Thymus (tissue), 11 donors: ENCODE results near the gene ABCB8. TPM values are rescaled to one million over a fixed set of nuclear protein-coding genes. Genes with fewer than 3 reads are reported as not detected.

ENCODE experiments used
- DNase-seq, 9 donors: peaks; one replicate each; pipeline ENCODE4 v3.0.0-alpha.2; 2013; ENCODE audit warnings: low spot score in 9 of 9, low read depth in 6 of 9, missing footprints in 1 of 9
- H3K27ac ChIP-seq, 2 donors: one replicate each; pipeline ENCODE4 v1.5.1; 2013; ENCODE audit warnings: control low read depth in 1 of 2, low read depth in 1 of 2, low read length in 1 of 2, mild to moderate bottlenecking in 1 of 2, moderate library complexity in 1 of 2
- H3K27me3 ChIP-seq, 2 donors: one replicate each; pipeline ENCODE4 v1.5.1; 2013; ENCODE audit warnings: low read length in 1 of 2; ENCODE audit not compliant: control insufficient read depth in 2 of 2, insufficient read depth in 1 of 2
- H3K36me3 ChIP-seq, 2 donors: one replicate each; pipeline ENCODE4 v1.5.1; 2013; ENCODE audit warnings: low read length in 1 of 2, mild to moderate bottlenecking in 1 of 2, moderate library complexity in 1 of 2; ENCODE audit not compliant: control insufficient read depth in 2 of 2, insufficient read depth in 2 of 2
- H3K4me1 ChIP-seq, 2 donors: one replicate each; pipeline ENCODE4 v1.5.1; 2013; ENCODE audit warnings: low read length in 2 of 2; ENCODE audit not compliant: control insufficient read depth in 2 of 2, insufficient read depth in 2 of 2
- H3K4me3 ChIP-seq, 2 donors: one replicate each; pipeline ENCODE4 v1.5.1; 2013; ENCODE audit warnings: low read length in 2 of 2, control low read depth in 1 of 2, mild to moderate bottlenecking in 1 of 2
- H3K9me3 ChIP-seq, 2 donors: one replicate each; pipeline ENCODE4 v1.5.1; 2013; ENCODE audit warnings: low read length in 1 of 2, mild to moderate bottlenecking in 1 of 2; ENCODE audit not compliant: control insufficient read depth in 2 of 2, insufficient read depth in 1 of 2
- WGBS: extraction: QIAGEN DNeasy Blood & Tissue Kit; methylation state at CpG from one replicate; pipeline ENCODE4 v1.1.7; 2013; 5-methylcytosine and 5-hydroxymethylcytosine counted together
- polyA plus RNA-seq: library from polyadenylated mRNA; stranded (reverse); fragments of 200-250 nt; gene quantifications from one replicate; pipeline ENCODE4 v1.2.3, GENCODE V29; 2013
- total RNA-seq: library from RNA; stranded (reverse); fragments of 120-200 nt; gene quantifications from one replicate; pipeline ENCODE4 v1.2.4, GENCODE V29; 2013
- donor health status: healthy.

Gene ABCB8
- total and polyA plus RNA-seq, 2 donors: 10.5 to 33.8 TPM

DNA sequence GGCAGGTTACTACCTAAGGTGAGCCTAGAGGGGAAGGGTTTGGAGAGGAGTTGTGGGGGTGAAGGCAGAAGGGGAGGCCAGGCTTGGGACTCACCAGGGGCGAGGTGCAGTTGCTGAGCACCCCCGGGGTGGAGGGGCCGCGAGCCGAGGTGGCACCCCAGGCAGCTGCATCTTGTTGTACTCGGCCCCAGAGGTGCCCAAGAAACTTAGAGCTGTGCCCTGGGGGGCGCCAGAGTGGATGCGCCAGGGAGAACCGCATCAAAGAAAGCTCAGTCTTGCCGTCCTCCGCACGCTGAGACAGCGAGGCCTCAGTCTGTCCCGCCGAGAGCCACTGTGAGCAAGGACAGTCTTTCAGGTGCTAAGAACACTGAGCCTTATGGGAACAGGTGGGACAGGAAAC, 11.3 kb upstream of the ABCB8 start:
- peaks cover 0 to 21% of the 10 kb centered on the region in 2 donors for H3K9me3 ChIP-seq
- H3K4me3 ChIP-seq: no peak overlapping the region
- H3K27ac ChIP-seq: no peak overlapping the region
- no peaks in the 10 kb centered on the region for H3K36me3 ChIP-seq
- WGBS: 62% methylated on average over 15 of the region's 15 CpGs
- DNase-seq: peak in 2 of 9 donors; percentile 25 to 56
- H3K27me3 ChIP-seq: peaks cover 25 to 80% of the 10 kb centered on the region in 2 donors
- H3K4me1 ChIP-seq: peaks cover 12 to 56% of the 10 kb centered on the region in 2 donors

GRCh38 chr7:151017370-151017952, 10.8 kb upstream of the ABCB8 start:
- 49% methylated on average over 13 of the region's 13 CpGs for WGBS

DNA sequence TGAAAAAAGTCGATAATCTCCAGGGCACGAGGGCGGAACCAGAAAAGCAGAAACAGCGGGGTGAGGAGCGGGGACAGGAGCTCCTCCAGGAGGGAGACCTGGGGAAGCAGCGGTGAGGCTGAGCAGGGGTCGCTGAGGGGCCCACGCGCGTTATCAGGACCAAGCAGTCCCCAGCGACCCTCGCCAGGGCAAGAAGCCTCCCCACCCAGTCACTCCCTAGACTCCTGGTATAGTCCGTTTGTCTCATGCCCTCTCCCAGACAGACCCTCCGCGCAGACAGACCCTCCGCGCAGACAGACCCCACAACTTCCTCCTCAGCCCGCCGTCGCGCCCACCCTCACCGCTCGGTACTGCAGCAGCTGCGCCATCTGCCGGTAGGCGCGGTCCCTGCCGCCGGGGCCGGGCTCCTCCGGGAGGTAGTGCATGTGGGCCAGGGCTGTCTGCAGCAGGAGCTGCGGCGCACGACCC, 10.3 kb upstream of the ABCB8 start:
- Histone ChIP-seq H3K36me3 (no peaks in the 10 kb centered on the region), H3K9me3 (peaks cover 0 to 19% of the 10 kb centered on the region in 2 donors), H3K4me1 (peaks cover 12 to 50% of the 10 kb centered on the region in 2 donors), H3K27me3 (peaks cover 21 to 73% of the 10 kb centered on the region in 2 donors), H3K27ac (no peak overlapping the region), H3K4me3 (peak overlapping the region; percentile 21 to 41)
- peak in 7 of 9 donors; percentile 57 to 87 (median 77) for DNase-seq
- WGBS: 3% methylated on average over 34 of the region's 34 CpGs

More at GRCh38 chr7:151017370-151017952, 10.8 kb upstream of the ABCB8 start:
- Histone ChIP-seq H3K4me1 (peaks cover 12 to 52% of the 10 kb centered on the region in 2 donors), H3K36me3 (no peaks in the 10 kb centered on the region), H3K27me3 (peaks cover 22 to 75% of the 10 kb centered on the region in 2 donors), H3K4me3 (peak overlapping the region; percentile 21 to 41), H3K9me3 (peaks cover 0 to 21% of the 10 kb centered on the region in 2 donors), H3K27ac (no peak overlapping the region)
- DNase-seq: no peak

GRCh38 chr7:151018421-151019129, 9.7 kb upstream of the ABCB8 start:
- no peak overlapping the region for H3K27ac ChIP-seq
- DNase-seq: peak in 4 of 9 donors; percentile 49 to 68 (median 53)
- peaks cover 16 to 73% of the 10 kb centered on the region in 2 donors for H3K27me3 ChIP-seq
- H3K4me1 ChIP-seq: peaks cover 10 to 44% of the 10 kb centered on the region in 2 donors
- WGBS: 2% methylated on average over 82 of the region's 82 CpGs
- H3K36me3 ChIP-seq: no peaks in the 10 kb centered on the region
- H3K9me3 ChIP-seq: peaks cover 0 to 15% of the 10 kb centered on the region in 2 donors
- H3K4me3 ChIP-seq: peak overlapping the region in 1 of 2 donors; percentile 41

DNA sequence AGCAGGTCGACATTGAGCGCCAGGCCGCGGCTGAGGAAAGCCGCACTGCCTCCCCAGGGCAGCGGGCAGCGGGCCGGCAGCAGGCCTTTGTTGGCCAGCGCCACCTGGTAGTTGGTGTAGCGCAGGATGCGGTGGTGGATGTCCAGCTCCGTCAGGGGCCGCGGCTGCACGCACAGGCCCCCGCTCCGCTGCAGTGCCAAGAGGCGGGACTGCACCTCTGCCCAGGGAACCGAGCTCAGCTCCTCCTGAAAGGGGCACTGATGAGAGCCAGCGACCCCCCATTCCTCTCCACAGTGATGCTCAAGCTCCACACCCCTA, 9.2 kb upstream of the ABCB8 start:
- 26% methylated on average over 20 of the region's 20 CpGs for WGBS
- peak overlapping the region in 1 of 2 donors; percentile 41 for H3K4me3 ChIP-seq
- no peak for DNase-seq
- H3K9me3 ChIP-seq: peaks cover 0 to 11% of the 10 kb centered on the region in 2 donors
- H3K4me1 ChIP-seq: peaks cover 10 to 39% of the 10 kb centered on the region in 2 donors
- no peaks in the 10 kb centered on the region for H3K36me3 ChIP-seq
- H3K27me3 ChIP-seq: peaks cover 16 to 72% of the 10 kb centered on the region in 2 donors
- H3K27ac ChIP-seq: no peak overlapping the region

GRCh38 chr7:151020231-151020630, 8.0 kb upstream of the ABCB8 start:
- no peak for DNase-seq
- whole genome bisulfite sequencing: 74% methylated on average over 7 of the region's 7 CpGs

DNA sequence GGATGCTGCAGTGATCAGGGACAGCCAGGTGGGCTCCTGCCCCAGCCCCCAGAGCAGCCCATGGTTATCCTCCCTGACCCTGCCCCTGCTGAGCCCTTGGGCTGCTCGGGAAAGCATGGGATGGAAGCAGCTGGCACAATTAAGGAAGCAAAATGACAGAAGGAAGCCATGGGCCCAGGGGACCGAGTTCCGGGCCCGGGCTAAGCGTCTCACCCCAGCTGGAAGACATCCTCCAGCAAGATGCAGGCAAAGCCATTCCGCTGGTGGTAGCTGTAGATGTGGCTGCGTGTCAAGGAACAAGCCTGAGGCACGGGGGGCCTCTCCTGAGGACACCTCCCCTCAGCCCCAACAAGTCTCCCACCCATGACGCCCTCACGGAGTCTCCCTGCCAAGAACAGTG, 5.0 kb upstream of the ABCB8 start:
- H3K27me3 ChIP-seq: peaks cover 16 to 78% of the 10 kb centered on the region in 2 donors
- DNase-seq: no peak
- no peak overlapping the region for H3K4me3 ChIP-seq
- H3K27ac ChIP-seq: no peak overlapping the region
- H3K4me1 ChIP-seq: peaks cover 12 to 18% of the 10 kb centered on the region in 2 donors
- peaks cover 0 to 10% of the 10 kb centered on the region in 2 donors for H3K9me3 ChIP-seq
- H3K36me3 ChIP-seq: no peaks in the 10 kb centered on the region
- WGBS: 88% methylated on average over 10 of the region's 10 CpGs

More at GRCh38 chr7:151020231-151020630, 8.0 kb upstream of the ABCB8 start:
- H3K27me3 ChIP-seq: peaks cover 16 to 78% of the 10 kb centered on the region in 2 donors
- H3K9me3 ChIP-seq: peaks cover 0 to 10% of the 10 kb centered on the region in 2 donors
- H3K4me1 ChIP-seq: peaks cover 10 to 28% of the 10 kb centered on the region in 2 donors
- no peaks in the 10 kb centered on the region for H3K36me3 ChIP-seq
- H3K4me3 ChIP-seq: no peak overlapping the region
- H3K27ac ChIP-seq: no peak overlapping the region

- WGBS: 91% methylated on average over 4 of the region's 4 CpGs
- DNase-seq: no peak
- Histone ChIP-seq H3K9me3 (peaks cover 0 to 3% of the 10 kb centered on the region in 2 donors), H3K27me3 (peaks cover 4 to 66% of the 10 kb centered on the region in 2 donors), H3K4me1 (peaks cover 9 to 15% of the 10 kb centered on the region in 2 donors), H3K4me3 (no peak within 1 kb of the TSS), H3K36me3 (no peaks in the 10 kb centered on the region), H3K27ac (no peak within 1 kb of the TSS)
Measured at GRCh38 chr7:151024435-151025056, 3.7 kb upstream of the ABCB8 start, which contains the start of gene ATG9B. TSS of gene ATG9B (minus strand) at chr7:151024494. CDS start at chr7:151024423, 71 bp downstream.
